ENCODE results near the gene PLA2G10.

The PLA2G10 gene

GRCh38 chr16:14677627-14678026, 16.5 kb downstream of the PLA2G10 start:
- Histone ChIP-seq H3K4me3 (ENCODE audit: low read length) (no peak overlapping the region), H2AFZ (ENCODE audit: low read depth, low read length) (no peak overlapping the region), H3K36me3 (replicated peaks; ENCODE audit: low read depth, low read length) (no peaks in the 10 kb centered on the region), H3K79me2 (ENCODE audit: low read length) (no peaks in the 10 kb centered on the region), H3K4me2 (ENCODE audit: low read length) (no peak overlapping the region), H3K9me3 (ENCODE audit: insufficient read depth, low read length) (no peaks in the 10 kb centered on the region), H3K4me1 (ENCODE audit: low read length) (peaks cover 4% of the 10 kb centered on the region), H3K9ac (ENCODE audit: low read length) (no peak overlapping the region), H3K27ac (ENCODE audit: low read length) (no peak overlapping the region), H4K20me1 (ENCODE audit: insufficient read depth, low read length) (no peaks in the 10 kb centered on the region), H3K27me3 (ENCODE audit: low read depth, low read length) (no peaks in the 10 kb centered on the region)
- TF ChIP-seq CTCF (IDR thresholded peaks at IDR 0.05; ENCODE audit: low read depth, low read length), result no peak
- no peak for TF ChIP-seq EZH2phosphoT487 (IDR thresholded peaks at IDR 0.05; ENCODE audit: low read depth)

- H3K27me3 ChIP-seq (ENCODE audit: low read depth, low read length), result no peaks in the 10 kb centered on the region
- no peak overlapping the region for H3K27ac ChIP-seq (ENCODE audit: low read length)
Measured at GRCh38 chr16:14676633-14677032, 17.5 kb downstream of the PLA2G10 start.

GRCh38 chr16:14672403-14672971, 21.6 kb downstream of the PLA2G10 start:
- Histone ChIP-seq H3K36me3 (replicated peaks; ENCODE audit: low read depth, low read length) (peaks cover 14% of the 10 kb centered on the region), H4K20me1 (ENCODE audit: insufficient read depth, low read length) (no peaks in the 10 kb centered on the region), H2AFZ (ENCODE audit: low read depth, low read length) (no peak overlapping the region), H3K4me1 (ENCODE audit: low read length) (peaks cover 16% of the 10 kb centered on the region), H3K27ac (ENCODE audit: low read length) (peak overlapping the region; percentile 47), H3K9me3 (ENCODE audit: insufficient read depth, low read length) (no peaks in the 10 kb centered on the region), H3K4me2 (ENCODE audit: low read length) (peak overlapping the region; percentile 90), H3K9ac (ENCODE audit: low read length) (no peak overlapping the region), H3K4me3 (ENCODE audit: low read length) (peak overlapping the region; percentile 63), H3K27me3 (ENCODE audit: low read depth, low read length) (no peaks in the 10 kb centered on the region), H3K79me2 (ENCODE audit: low read length) (no peaks in the 10 kb centered on the region)
- TF ChIP-seq EZH2phosphoT487 (IDR thresholded peaks at IDR 0.05; ENCODE audit: low read depth) (no peak), CTCF (IDR thresholded peaks at IDR 0.05; ENCODE audit: low read depth, low read length) (no peak)

More at GRCh38 chr16:14676633-14677032, 17.5 kb downstream of the PLA2G10 start:
- Histone ChIP-seq H3K9ac (ENCODE audit: low read length) (no peak overlapping the region), H3K36me3 (replicated peaks; ENCODE audit: low read depth, low read length) (no peaks in the 10 kb centered on the region), H3K4me1 (ENCODE audit: low read length) (peaks cover 13% of the 10 kb centered on the region), H4K20me1 (ENCODE audit: insufficient read depth, low read length) (no peaks in the 10 kb centered on the region), H3K79me2 (ENCODE audit: low read length) (no peaks in the 10 kb centered on the region), H3K4me2 (ENCODE audit: low read length) (no peak overlapping the region), H3K4me3 (ENCODE audit: low read length) (no peak overlapping the region), H2AFZ (ENCODE audit: low read depth, low read length) (no peak overlapping the region), H3K9me3 (ENCODE audit: insufficient read depth, low read length) (no peaks in the 10 kb centered on the region)
- no peak for TF ChIP-seq EZH2phosphoT487 (IDR thresholded peaks at IDR 0.05; ENCODE audit: low read depth)
- no peak for TF ChIP-seq CTCF (IDR thresholded peaks at IDR 0.05; ENCODE audit: low read depth, low read length)

GRCh38 chr16:14669776-14670175, 24.3 kb downstream of the PLA2G10 start:
- H3K4me2 ChIP-seq (ENCODE audit: low read length), result no peak overlapping the region
- H4K20me1 ChIP-seq (ENCODE audit: insufficient read depth, low read length), result no peaks in the 10 kb centered on the region
- no peak for TF ChIP-seq EZH2phosphoT487 (IDR thresholded peaks at IDR 0.05; ENCODE audit: low read depth)
- no peak for TF ChIP-seq CTCF (IDR thresholded peaks at IDR 0.05; ENCODE audit: low read depth, low read length)
- H3K27me3 ChIP-seq (ENCODE audit: low read depth, low read length), result no peaks in the 10 kb centered on the region
- H3K36me3 ChIP-seq (replicated peaks; ENCODE audit: low read depth, low read length), result peaks cover 32% of the 10 kb centered on the region
- no peak overlapping the region for H3K9ac ChIP-seq (ENCODE audit: low read length)
- H2AFZ ChIP-seq (ENCODE audit: low read depth, low read length), result no peak overlapping the region
- peaks cover 16% of the 10 kb centered on the region for H3K4me1 ChIP-seq (ENCODE audit: low read length)
- H3K27ac ChIP-seq (ENCODE audit: low read length), result no peak overlapping the region
- H3K79me2 ChIP-seq (ENCODE audit: low read length), result no peaks in the 10 kb centered on the region
- H3K9me3 ChIP-seq (ENCODE audit: insufficient read depth, low read length), result no peaks in the 10 kb centered on the region
- H3K4me3 ChIP-seq (ENCODE audit: low read length), result no peak overlapping the region

Measured in OCI-LY3 (cell line).